HG02840 (cell line): ENCODE results near the gene PRICKLE1.
"Not testable (repeated sequence)": the region's sequence is repeated elsewhere in the genome, so short reads cannot be mapped to it uniquely, and the experiment has no call there.

Experiments
- ATAC-seq: cut with Tn5 transposase; IDR thresholded peaks from one replicate; pipeline ENCODE4 v1.9.1; 2021; ENCODE audit warnings: mild to moderate bottlenecking, moderate library complexity, moderate number of reproducible peaks; ENCODE audit not compliant: unreplicated experiment, low FRiP score

The PRICKLE1 gene

DNA sequence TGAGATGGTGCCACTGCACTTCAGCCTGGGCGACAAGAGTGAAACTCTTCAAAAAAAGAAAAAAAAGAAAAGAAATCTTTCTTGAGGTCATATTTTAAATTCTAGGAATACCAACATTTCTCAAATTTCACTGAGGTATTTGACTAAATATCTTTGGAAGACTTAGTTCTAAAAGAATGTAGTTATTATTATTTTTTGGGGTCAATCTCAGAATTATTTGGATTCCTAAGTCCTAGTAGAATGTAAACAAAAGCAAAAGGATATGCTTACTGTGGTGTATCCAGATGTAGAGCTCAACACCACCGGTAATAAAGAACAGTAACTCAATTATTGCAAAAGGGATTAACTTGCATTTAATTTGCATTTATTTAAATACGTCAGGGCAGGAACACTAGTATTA, 25.0 kb downstream of the PRICKLE1 start:
- no peak for ATAC-seq

DNA sequence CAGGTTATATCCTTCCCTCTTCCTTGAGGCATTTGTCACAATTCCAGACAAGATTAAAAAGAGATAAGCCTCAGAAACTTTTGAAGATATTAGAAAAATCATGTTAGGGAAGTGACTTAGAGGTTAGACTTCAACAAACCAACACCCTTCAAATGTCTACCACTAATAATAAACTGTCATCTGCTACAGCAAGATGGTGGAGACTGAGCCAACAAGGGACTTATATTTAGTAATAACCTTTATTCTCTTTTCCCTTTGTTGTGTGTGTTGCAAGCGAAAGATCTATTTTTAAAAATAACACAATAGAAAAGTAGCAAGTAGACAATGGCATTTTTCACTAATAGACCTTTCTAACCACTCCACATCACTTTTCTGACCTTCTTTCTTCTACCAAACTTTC, 28.6 kb downstream of the PRICKLE1 start:
- no peak for ATAC-seq

DNA sequence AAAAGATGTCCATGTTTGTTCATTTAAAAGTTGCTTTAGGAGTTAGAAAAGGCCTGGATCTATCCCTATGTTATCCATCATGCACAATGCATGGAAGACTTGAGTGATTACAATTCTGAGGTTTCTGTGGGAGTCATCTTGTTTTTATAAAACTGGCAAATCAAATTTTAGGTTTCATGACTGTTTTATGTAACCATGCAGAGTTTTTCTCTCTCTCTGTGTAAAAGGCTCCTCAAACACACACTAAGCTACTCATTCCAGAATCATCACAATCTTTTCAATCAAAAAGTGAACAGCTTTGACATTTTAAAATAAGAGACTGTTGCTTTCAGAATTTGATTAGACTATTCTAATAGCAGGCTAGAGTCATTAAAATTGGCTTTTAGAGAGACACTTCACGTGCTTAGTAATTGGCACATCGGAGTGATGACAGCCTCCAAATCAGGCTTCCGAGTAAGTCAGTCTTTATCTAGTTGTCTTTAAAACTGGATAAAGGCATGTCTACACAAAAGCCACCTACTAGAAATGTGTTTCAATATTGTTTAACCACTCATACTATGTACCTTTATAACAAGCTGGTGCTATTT, 31.9 kb downstream of the PRICKLE1 start:
- ATAC-seq: no peak

DNA sequence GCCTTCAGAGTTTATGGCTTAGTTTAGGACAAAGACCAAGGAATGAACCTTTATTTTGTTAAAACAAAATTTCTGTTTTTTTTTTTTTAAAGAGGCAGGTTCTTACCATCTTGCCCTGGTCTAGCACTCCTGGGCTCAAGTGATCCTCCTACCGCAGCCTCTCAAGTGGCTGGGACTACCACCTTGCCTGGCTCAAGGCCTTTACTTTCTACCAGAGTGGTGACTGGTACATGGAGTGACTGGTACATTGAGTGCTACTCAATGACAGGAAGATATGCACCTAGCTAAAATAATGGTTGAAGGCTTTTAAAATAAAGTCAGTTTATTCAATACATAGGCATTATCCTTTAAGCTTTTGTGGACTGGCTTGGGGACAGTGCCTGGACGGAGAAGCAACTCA, 32.6 kb downstream of the PRICKLE1 start:
- ATAC-seq: no peak

DNA sequence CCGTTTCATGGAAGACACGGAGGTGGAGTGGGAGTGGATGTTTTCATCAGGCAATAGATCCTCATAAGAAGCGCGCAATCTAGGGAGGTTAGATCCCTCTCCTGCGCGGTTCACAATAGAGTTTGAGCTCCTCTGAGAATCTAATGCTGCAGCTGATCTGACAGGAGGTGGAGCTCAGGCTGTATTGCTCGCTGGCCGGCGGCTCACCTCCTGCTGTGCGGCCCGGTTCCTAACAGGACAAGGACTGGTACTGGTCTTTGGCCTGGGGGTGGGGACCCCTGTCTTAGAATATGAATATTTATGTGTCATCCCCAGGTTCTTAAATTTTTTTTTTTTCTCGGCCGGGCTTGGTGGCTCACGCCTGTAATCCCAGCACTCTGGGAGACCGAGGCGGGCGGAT, 36.7 kb downstream of the PRICKLE1 start:
- ATAC-seq: no peak

DNA sequence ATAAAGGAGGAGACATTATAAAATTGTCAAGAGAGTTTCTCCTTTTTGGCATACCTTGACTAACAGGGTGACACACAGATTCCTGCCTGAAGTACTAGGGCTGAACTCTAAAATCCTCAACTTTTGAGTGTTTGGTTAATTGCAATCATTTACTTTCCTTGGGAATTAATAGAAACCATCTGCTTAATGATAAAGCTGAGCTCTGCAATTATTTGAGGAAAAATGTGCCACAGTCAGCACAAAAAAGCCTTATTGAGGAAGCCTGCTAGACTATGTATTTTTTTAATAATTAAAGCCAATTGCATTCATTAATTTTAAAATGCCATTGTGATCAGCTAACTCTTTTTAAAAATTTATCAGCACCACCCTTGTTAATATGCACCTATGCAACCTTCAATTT, 38.7 kb downstream of the PRICKLE1 start:
- no peak for ATAC-seq

DNA sequence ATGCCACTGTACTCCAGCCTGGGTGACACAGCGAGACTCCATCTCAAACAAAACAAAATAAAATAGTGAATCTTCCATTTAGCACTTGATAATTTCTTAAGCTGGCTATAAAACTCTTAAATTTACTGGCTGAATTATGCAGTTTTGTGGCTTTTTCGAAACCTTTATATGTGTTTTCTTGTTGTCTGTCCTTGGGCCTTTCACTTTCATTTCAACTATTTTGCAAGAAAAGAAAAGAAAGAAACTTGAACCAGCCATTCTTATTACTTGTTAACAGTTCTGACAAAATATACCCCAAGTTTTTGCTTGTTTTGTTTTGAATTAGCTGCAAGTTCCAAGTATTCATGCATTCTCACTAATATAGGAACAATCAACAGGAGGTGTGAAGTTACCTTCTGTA, 42.8 kb downstream of the PRICKLE1 start:
- ATAC-seq: no peak

DNA sequence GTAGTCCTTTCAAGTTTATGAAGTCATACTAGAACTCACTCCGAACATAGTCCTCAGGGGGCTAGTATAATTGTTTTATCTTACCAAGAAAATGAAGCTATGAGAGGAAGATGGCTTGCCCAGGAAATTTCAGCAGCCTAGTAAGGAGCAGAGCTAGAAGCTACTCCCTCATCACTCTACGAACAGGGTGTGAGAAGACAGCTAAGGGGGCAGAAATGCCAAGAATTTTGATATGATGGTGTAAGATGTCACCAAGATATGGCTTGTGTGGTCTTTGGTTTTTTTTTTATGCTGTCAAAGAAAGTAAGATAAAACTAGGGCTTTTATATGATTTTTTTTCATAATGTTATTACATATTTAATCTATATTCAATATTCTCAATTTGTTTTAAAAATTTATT, 47.6 kb downstream of the PRICKLE1 start:
- ATAC-seq: no peak

DNA sequence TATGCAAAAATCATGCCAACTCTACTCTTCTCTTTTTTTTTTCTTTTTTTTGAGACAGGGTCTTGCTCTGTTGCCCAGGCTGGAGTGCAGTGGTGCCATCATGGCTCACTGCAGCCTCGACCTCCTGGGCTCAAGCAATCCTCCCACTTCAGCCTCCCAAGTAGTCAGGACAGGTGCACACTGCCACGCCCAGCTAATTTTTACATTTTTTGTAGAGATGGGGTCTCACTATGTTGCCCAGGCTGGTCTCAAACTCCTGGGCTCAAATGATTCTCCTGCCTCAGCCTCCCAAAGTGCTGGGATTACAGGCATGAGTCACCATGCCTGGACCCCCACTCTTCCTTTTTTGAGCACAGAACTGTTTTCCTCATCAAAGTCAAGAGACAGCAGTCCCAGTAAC, 48.2 kb downstream of the PRICKLE1 start:
- not testable (repeated sequence) for ATAC-seq

DNA sequence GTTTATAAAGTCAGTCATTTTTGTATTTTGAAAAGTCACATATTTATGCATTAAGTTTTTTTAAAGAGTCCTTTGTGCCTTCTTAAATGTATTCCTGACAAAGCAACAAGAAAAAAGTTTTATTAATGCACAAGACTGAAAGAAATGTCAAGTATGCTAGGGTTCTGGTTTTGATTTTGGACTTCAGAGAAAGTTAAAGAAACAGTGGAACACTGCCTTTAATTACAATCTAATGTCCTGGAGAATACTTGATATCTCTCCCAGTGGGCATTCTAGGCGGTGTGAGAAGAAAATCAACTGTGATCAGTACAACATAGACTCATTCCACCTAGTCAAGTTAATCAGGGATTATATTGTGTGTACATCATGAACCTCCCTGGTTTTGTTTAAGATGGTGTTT, 49.9 kb downstream of the PRICKLE1 start:
- no peak for ATAC-seq

DNA sequence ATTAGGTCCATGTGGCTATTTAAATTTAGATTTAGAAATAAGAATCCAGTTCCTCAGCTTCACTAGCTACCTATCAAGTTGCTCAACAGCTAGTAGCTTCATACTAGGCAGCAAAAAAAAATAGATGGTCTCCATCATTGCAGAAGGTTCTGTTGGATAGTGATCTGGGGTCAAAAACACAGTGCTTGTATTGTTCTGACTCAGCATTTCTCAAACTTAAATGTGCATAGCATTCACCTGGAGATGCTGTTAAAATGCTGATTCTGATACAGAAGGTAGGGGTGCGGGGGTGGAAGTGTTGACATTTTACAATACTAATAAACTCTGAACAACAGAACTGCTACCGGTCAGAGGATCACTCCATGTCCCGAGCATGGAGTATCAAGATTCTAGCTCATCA, 51.3 kb downstream of the PRICKLE1 start:
- ATAC-seq: no peak

DNA sequence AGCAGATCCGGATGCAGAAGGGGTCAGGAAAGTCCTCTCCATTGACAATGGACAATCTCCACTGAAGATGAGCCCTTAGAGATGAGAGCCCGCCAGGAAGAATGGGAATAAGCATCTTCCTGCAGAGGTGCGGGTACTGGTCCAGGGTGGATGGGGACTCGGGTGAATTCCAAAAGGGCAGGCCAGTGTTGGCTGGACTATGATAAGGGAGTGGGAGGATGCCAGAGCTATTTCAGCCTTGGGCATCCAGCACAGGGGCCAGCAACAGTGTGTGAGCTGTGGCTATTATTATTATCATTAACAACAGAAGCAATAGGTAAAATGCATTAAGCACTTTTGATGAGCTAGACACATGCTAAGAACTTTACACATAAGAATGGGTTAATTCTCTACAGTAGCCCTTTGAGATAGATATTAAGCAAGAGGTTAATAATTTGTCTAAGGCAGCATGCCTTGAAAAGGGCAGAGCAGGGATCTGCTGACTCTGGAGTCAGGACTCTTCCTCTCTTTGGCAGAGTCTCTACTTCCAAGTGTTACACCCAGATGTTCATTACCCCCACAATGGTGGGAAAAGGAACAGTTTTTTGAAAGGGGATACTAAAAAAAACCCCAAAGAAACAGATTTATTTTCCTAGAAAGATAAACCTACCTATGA, 55.2 kb downstream of the PRICKLE1 start:
- ATAC-seq: no peak

DNA sequence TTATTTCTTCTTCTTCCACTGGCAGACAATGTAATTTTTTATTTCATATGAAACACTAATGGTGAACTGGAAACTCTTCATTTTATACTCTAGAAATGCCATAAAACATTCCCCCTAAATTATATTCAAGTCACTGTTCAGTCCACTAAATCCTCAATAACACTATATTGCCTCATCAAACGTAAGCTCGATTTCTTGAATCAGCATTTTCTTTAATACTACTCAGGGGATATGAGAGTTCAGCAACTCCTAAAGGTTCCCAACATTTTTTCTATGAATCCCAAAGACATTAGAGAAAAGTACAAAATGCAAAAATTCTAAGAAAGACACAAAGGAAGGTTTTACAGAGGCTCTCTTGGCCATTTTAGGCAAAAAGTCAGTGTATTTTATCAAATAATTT, 59.3 kb downstream of the PRICKLE1 start:
- ATAC-seq: no peak

DNA sequence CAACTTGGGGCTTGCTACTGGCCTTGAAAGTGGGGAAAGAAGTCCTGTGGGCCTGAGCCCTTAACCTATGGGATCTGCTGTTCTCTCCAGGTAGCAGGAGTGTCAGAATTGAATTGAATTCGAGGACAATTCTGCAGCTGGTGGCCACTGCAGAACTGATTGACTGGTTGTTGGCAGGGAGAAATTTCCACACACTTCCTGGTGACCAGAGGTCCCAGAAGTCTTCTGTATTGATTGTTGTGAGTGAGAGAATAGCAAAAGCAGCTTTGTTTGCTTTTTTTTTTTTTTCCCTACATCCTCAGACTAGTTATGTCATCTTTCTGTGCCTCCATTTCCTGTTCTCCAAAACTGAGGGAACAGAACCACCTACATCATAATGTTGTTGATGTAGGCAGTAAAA, 64.1 kb downstream of the PRICKLE1 start:
- ATAC-seq: no peak

DNA sequence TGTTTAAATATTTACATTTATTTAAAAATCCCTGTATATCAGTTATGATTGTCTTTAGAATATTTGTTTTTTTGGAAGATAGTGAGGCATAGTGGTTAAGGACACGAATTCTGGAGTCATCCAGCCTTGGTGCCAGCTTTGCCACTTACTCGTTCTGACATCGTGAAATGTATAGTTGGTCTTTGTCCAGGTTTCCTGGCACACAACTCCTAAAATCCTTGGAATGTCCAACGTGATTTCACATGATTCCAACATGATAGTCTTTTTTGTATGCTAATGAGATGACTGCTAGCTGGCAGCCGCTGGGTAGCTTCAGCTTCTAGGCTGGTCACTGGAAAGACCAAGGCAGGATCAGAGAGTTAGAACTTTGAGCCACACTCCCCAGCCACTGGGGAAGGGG, 64.8 kb downstream of the PRICKLE1 start:
- no peak for ATAC-seq

DNA sequence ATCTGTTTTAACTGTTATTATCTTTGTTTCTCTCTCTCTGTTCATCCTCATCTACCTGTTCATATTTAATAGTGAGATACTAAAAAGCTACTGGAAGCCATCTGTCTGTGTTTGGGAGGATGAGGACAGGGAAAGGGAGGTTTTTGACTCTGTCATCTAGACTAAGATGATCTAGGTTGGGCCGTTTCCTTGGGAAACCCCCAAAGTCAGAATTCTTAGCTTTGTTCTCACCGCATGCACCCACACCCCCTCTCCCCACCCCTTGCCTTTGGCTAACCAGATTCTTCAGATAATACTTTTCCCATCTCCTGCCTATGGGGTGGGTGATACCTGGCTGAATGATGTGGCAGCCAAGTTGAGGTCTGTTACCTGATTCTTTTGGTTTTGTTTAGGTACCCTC, 73.0 kb downstream of the PRICKLE1 start:
- no peak for ATAC-seq

DNA sequence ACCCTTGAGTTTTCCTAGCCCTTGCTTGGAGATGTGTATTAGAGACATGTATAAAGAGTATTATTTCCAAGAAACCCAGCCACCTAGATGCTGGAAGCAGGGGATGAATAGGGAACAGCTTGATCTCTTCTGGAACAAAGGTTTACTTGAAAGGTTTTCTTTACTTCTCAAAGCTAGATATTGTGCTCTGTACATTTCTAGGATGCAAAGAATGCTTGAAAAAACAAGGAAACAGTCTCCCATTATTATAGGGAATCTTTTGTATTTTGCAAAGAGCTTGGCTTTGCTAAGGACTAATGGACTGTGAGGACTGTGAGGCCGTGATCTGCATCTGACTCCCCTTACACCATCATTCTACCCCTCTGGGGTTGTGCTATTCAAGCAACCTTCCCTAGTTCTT, 77.9 kb downstream of the PRICKLE1 start:
- ATAC-seq: no peak

DNA sequence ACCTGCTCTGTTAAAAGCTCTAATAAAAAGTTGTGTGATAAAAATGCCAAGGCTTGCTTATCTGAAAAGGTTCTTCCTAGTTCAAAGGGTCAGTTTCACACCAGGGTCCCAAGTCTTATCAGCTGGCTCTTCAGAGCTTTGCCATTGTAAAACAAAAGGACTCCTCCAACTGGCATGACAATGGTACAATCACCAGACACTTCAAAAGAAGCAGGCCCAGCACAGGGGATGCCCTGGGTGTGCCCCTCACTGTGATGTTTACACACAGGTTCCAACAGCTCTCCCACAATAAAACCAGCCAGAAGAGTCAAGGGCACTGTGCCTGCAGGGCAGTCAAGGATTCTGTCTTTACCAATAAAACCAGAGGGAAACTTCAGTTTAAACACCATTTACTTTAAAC, 78.7 kb downstream of the PRICKLE1 start:
- no peak for ATAC-seq

DNA sequence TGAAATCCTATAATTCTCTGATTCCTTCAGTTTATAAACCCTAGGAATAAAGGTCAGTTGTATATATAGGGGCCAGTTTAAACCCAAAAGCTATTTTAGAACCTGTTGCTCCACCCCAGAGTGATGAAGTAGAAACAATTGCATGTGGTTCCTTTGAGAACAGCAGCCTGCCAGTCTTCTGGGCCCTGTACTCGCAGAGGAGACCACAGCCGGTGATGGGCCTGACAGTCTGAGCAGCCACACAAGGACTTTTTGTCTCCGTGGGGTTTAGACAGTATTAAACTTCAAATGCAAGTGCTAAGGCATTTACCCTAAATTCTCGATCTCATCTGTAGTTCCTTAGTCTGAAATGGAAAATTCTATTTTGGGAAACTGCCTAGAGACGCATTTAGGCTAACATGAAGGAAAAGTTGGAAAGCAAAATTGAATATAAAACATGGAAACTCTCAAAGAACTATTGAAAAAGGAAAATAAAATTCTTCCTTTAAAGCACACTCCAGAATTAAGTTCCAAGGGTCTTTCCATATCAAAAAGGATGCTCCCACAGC, 80.6 kb downstream of the PRICKLE1 start:
- ATAC-seq: no peak

DNA sequence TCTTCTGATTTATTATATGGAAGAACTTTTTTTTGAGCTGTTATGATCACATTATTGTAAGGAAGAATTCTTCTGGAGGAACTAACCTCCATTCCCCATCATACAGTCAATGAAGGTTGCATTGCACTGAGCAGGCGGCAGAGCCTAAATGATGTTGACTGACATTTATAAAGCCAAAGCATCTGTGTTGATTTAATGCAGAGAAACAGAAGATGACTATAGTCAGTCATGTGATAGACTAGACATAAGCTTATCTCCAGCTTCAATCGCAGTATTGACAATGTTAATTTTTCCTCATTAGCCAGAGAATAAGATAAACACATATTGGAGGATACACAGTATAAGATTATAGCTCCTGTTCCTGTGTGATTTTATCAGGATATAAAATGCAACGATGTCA, 82.0 kb downstream of the PRICKLE1 start:
- ATAC-seq: no peak

DNA sequence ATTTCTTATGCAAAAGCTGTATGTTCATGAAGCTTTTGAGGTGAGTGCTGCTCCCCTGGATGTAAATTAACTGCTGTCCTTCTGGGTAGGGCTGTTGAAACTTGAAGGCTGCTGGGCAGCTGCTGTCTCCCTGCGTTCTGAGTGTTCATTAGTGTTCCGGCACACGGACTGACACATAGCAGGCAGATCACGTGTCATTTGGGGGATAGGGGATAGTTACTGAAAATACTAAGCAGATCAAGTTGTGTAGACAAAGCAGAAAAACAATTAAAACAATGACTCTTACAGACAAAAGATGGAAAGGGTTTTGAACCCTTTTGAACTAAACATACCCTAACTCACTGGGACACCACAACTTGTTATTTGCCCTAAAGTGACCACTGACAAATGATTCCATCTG, 82.5 kb downstream of the PRICKLE1 start:
- no peak for ATAC-seq

DNA sequence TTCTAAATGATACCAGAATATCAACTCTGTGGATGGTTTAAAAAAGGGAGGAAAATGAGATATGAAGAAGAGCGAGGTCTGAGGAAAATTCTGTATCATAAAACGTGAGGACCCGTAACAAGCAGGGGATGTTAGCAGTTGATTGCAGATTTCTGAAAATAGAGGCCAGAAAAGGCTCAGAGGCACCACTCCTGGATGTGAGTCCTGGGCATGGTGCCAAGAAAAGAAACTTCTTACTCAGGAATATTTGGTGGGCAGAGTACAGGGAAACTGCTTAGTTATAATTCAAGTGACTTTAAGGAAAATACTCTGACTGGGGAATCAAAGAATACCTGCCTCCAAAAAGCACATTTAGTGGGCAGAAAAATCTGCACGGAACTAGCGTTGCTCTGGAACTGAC, 85.5 kb downstream of the PRICKLE1 start:
- no peak for ATAC-seq
